Ecto neural progenitor cell (in vitro differentiated cells): ENCODE measurements around the gene SPAG9.

Experiments used
- DNase-seq: peaks from one replicate; pipeline ENCODE4 v3.0.0-alpha.2; 2018; ENCODE audit warnings: low spot score

Gene SPAG9

DNA sequence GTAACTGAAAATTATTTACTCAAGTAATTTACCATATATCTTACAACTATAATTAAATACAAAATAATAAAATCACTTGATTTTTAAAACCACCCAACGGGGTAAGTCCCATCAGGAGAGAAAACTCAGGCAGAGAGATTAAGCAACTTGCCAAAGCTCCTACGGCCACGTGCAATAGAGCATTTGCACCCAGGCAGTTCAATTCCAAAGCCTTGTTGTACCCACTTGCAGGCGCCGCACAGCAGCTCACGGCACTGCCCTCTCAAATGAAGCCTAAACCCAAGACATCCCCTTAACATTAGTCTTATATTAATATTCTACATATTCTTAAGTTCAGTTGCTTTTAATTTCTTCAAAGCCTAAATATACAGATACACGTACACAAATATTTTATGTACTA lies 75.7 kb downstream of the SPAG9 start:
- DNase-seq: no peak

- no peak for DNase-seq
Observed at GRCh38 chr17:51036084-51036483, 84.6 kb downstream of the SPAG9 start.

DNA sequence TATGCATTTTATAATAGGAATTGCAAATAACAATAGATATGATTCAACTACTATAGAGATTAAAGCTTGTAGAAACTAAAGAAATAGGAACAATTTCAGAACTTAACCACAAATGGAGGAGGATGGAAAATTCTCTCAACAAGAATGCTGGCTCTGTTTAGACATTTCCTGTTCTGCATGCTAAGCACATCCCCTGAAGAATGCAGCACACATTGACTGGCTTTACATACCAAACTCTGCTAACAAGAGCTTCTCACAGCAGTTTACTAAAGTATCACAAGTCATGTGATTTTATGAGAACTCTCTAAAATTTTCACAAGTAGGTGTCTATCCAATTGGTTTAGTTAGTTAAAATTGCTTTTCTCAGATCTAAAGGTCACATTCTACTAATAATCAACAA lies 85.2 kb downstream of the SPAG9 start:
- DNase-seq: no peak

GRCh38 chr17:51034800-51035199 lies 85.9 kb downstream of the SPAG9 start:
- DNase-seq: no peak

GRCh38 chr17:51032850-51033249 lies 87.8 kb downstream of the SPAG9 start:
- no peak for DNase-seq

GRCh38 chr17:51029568-51030463 lies 90.9 kb downstream of the SPAG9 start:
- no peak for DNase-seq

- DNase-seq: no peak
Observed at GRCh38 chr17:51029142-51029541, 91.5 kb downstream of the SPAG9 start.

DNA sequence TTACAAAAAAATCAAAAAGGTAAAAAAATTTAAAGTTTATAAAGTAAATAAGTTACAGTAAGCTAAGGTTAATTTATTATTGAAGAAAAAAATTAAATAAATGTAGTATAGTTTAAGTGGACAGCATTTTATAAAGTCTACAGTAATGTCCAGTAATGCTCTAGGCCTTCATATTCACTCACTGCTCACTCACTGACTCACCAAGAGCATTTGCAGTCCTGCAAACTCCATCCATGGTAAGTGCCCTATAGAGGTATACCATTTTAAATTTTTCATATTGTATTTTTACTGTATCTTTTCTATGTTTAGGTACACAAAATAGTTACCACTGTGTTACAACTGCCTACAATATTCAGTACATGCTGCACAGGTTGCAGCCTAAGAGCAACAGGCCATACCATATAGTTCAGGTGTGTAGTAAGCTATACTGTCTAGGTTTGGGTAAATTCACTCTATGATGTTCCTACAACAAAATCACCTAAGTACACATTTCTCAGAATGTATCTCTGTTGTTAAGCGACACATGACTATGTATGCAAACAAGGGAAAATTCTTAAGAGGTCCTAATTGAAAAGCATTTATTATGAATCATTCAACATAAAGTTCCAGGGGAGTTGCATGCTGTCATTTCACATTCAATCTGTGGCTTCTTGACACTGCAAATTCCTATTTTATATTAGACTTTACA lies 92.3 kb downstream of the SPAG9 start:
- DNase-seq: no peak

DNA sequence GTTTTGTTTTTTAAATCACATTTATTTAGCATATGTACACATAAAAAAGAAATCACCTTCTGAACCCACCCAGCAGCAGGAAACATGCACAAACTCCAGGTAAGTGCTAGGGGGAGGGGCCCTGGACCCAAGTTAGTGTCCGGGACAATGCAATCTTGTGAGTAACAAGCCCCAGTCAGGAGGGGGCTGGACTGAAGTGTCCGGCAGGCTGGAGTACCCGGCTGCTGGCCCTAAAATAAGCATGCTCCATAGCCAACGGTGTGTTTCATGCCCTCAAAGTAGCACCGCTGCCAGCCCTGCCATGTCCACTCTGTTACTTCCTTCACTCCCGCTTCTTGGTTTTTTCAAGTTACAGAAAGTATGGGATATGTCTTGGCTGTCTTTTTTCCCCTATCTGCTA lies 102.1 kb downstream of the SPAG9 start:
- DNase-seq: no peak

GRCh38 chr17:51017270-51017669 lies 103.4 kb downstream of the SPAG9 start:
- DNase-seq: no peak

GRCh38 chr17:51016099-51016498 lies 104.6 kb downstream of the SPAG9 start:
- DNase-seq: no peak

DNA sequence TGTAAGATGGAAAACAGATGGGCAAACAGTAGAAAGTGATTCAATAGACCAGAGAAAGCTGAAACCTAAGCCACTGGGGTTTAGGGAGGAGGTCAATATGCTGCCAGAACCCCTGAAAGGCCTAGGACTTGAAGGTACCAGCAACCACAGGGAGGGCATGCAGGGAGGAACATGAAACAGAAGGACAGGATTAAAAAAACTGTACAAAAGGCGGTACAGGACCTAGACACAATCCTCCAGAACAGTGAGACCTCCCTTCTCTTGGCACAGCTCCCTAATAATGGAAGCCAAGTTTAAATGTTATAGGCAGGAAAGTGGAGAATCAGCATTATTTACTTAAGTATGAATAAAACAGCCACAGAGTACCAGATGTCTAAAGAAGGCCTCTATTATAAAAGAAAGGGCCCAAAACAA lies 105.5 kb downstream of the SPAG9 start:
- no peak for DNase-seq

GRCh38 chr17:51014129-51014528 lies 106.5 kb downstream of the SPAG9 start:
- no peak for DNase-seq

DNA sequence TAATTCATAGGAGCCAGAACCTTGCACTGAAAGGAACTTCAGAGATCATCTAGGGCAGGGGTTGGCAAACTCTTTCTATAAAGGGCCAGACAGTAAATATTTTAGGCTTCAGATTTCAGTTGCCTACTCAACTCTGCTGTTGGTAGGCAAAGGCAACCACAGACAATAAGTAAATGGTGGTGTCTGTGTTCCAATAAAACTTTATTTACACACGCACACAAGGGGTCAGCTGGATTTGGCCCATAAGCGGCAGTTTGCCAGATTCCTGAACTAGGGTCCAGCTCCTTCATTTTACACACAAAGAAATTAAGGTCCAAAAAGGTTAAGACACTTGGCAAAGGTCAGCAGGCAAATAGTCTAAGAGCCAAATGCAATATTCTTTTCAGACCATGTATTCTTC lies 107.3 kb downstream of the SPAG9 start:
- DNase-seq: no peak

- DNase-seq: no peak
Observed at GRCh38 chr17:51012538-51012937, 108.1 kb downstream of the SPAG9 start.

GRCh38 chr17:51010173-51010675 lies 110.4 kb downstream of the SPAG9 start:
- no peak for DNase-seq

DNA sequence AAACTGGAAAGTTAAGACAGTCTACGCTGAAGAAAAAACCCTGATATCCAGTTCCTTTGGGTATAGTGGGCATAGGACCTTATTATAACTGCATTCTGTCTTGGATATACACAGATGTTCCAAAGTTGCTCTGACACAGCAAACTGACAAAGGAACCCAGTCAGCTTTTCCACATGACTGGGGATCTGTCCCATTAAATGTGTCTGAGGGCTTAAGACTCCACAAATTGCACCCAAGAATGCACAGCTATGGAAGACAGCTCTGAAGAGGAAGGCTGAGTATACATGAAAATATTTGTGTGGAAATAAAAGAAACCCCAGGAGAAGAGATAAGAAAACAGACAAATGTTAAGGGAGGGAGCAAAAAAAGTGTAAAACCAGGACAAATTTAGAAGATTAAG lies 114.1 kb downstream of the SPAG9 start:
- DNase-seq: no peak

GRCh38 chr17:51005768-51006167 lies 114.9 kb downstream of the SPAG9 start:
- no peak for DNase-seq

GRCh38 chr17:51004249-51004648 lies 116.4 kb downstream of the SPAG9 start:
- DNase-seq: no peak

DNA sequence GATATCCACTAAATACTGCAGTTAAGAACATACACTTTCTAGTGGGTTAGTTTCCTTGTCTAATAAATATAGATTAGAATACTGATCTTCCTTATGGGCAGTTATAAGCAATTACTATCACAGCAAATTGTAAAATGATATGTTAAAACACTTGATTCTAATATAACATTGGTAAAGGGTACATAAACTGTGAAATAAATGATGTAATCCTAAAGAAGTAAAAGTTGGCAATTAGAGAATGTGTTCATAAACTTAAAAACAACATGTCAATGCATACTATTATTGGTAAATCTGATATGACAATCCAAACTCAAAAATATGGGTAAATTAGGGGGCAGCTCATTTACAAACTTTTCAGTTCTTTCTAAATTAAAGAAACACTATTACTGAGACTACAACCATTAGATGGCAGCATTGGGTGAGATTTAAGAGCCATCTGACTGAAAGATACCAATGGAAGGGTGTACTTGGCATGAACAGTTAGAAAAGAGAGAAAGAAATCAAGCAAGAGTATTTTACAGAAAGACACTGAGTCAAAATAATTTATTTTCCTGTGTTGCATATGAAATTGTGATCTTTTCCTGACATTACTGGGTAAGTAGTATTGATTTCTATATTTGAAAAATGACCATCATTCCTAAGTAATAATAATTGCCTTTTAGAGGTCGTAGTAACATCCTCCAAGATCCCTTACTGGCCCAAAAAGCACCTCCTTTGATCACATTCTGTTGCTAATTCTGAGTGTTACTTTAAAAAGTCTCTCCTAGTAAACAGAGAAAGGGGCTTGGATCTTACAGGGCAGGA lies 119.6 kb downstream of the SPAG9 start:
- DNase-seq: no peak

DNA sequence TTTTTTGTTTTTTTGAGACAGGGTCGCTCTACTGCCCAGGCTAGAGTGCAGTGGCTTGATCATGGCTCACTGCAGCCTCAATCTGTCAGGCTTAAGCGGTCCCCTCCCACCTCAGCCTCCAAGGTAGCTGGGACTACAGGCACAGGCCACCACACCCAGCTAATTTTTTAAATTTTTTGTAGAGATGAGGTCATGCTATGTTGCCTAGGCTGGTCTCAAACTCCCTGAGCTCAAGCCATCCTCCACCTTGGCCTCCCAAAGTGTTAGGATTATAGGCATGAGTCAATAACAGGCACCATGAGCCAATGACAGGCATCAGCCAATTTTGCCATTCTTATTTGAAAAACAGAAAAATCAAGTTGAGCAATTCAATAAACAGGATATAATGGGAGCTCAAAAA lies 125.0 kb downstream of the SPAG9 start:
- DNase-seq: no peak

DNA sequence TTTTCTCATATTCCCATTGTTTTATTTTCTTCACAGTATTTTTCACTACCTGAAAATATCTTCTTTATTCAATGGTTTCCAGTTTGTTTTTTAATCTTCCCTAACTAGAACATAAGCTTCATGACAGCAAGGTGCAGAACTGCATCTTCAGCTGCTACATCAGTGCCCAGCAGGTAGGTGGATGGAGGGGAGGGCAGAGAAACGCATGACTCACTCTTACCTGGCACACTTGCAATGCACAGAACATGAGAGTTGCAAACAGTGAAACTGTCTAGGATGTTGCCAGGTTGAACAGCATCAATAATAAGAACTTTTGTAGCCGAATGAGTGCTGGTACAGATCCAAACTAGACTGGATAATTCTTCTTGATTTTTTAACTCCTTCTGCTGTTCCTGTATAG lies 127.1 kb downstream of the SPAG9 start:
- no peak for DNase-seq

DNA sequence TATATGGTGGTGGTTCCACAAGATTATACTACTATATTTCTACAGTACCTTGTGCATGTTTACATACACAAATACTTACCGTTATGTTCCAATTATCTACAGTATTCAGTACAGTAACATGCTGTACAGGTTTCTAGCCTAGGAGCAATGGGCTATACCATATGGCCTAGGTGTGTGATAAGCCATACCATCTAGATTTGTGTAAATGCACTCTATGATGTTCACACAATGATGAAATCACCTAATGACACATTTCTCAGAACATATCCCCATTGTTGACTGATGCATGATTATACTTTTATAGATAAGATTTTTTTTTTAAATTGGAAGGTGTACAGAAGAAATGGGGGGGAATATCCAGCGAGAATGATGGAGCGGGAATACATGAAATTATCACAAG lies 131.5 kb downstream of the SPAG9 start:
- DNase-seq: no peak
